HG02943 (cell line): Measurements from ENCODE around the gene CRYGN.

ENCODE experiments used
- ATAC-seq: cut with Tn5 transposase; IDR thresholded peaks from one replicate; pipeline ENCODE4 v1.9.1; 2021; ENCODE audit warnings: mild to moderate bottlenecking, low read depth, moderate library complexity; ENCODE audit not compliant: unreplicated experiment

CRYGN gene

GRCh38 chr7:151393031-151393977 is 46.6 kb downstream of the CRYGN start:
- no peak for ATAC-seq

- ATAC-seq: no peak
Measured at GRCh38 chr7:151392426-151392825, 47.5 kb downstream of the CRYGN start.

GRCh38 chr7:151392002-151392401 is 47.9 kb downstream of the CRYGN start:
- no peak for ATAC-seq

- no peak for ATAC-seq
Measured at GRCh38 chr7:151391358-151391730, 48.6 kb downstream of the CRYGN start.

GRCh38 chr7:151390598-151391357 is 49.2 kb downstream of the CRYGN start:
- no peak for ATAC-seq

GRCh38 chr7:151389768-151390597 is 50.0 kb downstream of the CRYGN start:
- ATAC-seq: no peak

GRCh38 chr7:151389096-151389767 is 50.7 kb downstream of the CRYGN start:
- no peak for ATAC-seq

GRCh38 chr7:151388430-151388829 is 51.5 kb downstream of the CRYGN start:
- ATAC-seq: no peak

- no peak for ATAC-seq
Measured at GRCh38 chr7:151388007-151388297, 52.0 kb downstream of the CRYGN start.

GRCh38 chr7:151387161-151388006 is 52.6 kb downstream of the CRYGN start:
- no peak for ATAC-seq

- ATAC-seq: no peak
Measured at GRCh38 chr7:151386301-151387160, 53.4 kb downstream of the CRYGN start.

- no peak for ATAC-seq
Measured at GRCh38 chr7:151385626-151386300, 54.2 kb downstream of the CRYGN start.

- ATAC-seq: no peak
Measured at GRCh38 chr7:151384776-151385625, 54.9 kb downstream of the CRYGN start.

GRCh38 chr7:151384352-151384697 is 55.6 kb downstream of the CRYGN start:
- ATAC-seq: no peak

- ATAC-seq: no peak
Measured at GRCh38 chr7:151383638-151384351, 56.1 kb downstream of the CRYGN start.

- no peak for ATAC-seq
Measured at GRCh38 chr7:151382079-151382885, 57.7 kb downstream of the CRYGN start.
